Peyer's patch (tissue), 4 donors: Measurements from ENCODE around the gene ARHGEF39. TPM values are rescaled to one million over a fixed set of nuclear protein-coding genes. Genes with fewer than 3 reads are reported as not detected.

Source experiments
- DNase-seq, 3 donors: peaks; one replicate each; pipeline ENCODE4 v3.0.0-alpha.2; 2017 to 2019
- H3K27ac ChIP-seq, 4 donors: fragments of 200-600 bp; sonication (generic); one replicate each; pipeline ENCODE4 v1.5.1; 2016 to 2019
- H3K27me3 ChIP-seq, 2 donors: fragments of 200-600 bp; sonication (generic); one replicate each; pipeline ENCODE4 v1.5.1; 2019
- H3K36me3 ChIP-seq, 3 donors: fragments of 200-600 bp; sonication (generic); one replicate each; pipeline ENCODE4 v1.5.1; 2016 to 2019
- H3K4me1 ChIP-seq, 4 donors: fragments of 200-600 bp; sonication (generic); one replicate each; pipeline ENCODE4 v1.5.1; 2016 to 2019
- H3K4me3 ChIP-seq, 4 donors: fragments of 200-600 bp; sonication (generic); 1 replicate in 3 of 4; 2 replicates in 1 of 4; pipeline ENCODE4 v1.5.1; 2016 to 2019; ENCODE audit warnings: mild to moderate bottlenecking in 1 of 4
- H3K9me3 ChIP-seq, 4 donors: fragments of 200-600 bp; sonication (generic); one replicate each; pipeline ENCODE4 v1.5.1; 2016 to 2019; ENCODE audit warnings: mild to moderate bottlenecking in 1 of 4
- POLR2A ChIP-seq, 2 donors: fragments of 450-650 bp; IDR thresholded peaks; one replicate each; pipeline ENCODE4 v1.5.1; 2017; ENCODE audit warnings: antibody characterized with exemption in 2 of 2, mild to moderate bottlenecking in 2 of 2, moderate library complexity in 2 of 2
- total RNA-seq, 4 donors: library from RNA; depleted of rRNA; stranded (reverse); fragments of >200 nt; gene quantifications; one replicate each; pipeline ENCODE4 v1.1.0, GENCODE V29; 2016
- TF ChIP-seq, protein P1 (sequence below), 6 experiments: fragments of 450-650 bp in 4 of 6; fragments of 200-600 bp in 2 of 6; sonication (generic) in 1 of 6; IDR thresholded peaks; one replicate each; pipeline ENCODE4 v1.5.1; 2017 to 2019; ENCODE audit warnings: antibody characterized with exemption in 6 of 6, mild to moderate bottlenecking in 3 of 6, moderate library complexity in 1 of 6

Gene ARHGEF39
- total RNA-seq, 4 donors from 2014 or later: 1.9 to 19.8 (median 4.8) TPM

DNA sequence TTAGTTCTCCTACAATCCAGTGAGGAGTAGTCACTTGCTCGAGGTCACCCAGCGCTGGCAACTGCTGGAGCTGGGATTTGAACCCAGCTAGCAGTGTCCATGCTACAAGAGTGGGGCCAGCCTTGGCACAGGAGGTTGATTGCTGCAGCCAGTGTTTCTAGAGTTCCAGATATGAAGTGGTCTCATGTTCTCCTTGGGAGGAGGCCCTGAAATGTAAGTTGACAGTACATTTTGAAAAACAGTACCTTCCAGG lies 6.1 kb downstream of the ARHGEF39 start:
- no peaks in the 10 kb centered on the region for H3K9me3 ChIP-seq
- H3K27ac ChIP-seq: peak overlapping the region; percentile 91 to 99 (median 94)
- peaks cover 0 to 6% (median 0%) of the 10 kb centered on the region in 3 donors for H3K36me3 ChIP-seq
- H3K4me3 ChIP-seq: peak overlapping the region; percentile 72 to 99 (median 86)
- H3K4me1 ChIP-seq: peaks cover 0 to 32% (median 6%) of the 10 kb centered on the region in 4 donors
- TF ChIP-seq POLR2A (IDR thresholded peaks at IDR 0.05): no peak
- TF ChIP-seq, protein P1, sequence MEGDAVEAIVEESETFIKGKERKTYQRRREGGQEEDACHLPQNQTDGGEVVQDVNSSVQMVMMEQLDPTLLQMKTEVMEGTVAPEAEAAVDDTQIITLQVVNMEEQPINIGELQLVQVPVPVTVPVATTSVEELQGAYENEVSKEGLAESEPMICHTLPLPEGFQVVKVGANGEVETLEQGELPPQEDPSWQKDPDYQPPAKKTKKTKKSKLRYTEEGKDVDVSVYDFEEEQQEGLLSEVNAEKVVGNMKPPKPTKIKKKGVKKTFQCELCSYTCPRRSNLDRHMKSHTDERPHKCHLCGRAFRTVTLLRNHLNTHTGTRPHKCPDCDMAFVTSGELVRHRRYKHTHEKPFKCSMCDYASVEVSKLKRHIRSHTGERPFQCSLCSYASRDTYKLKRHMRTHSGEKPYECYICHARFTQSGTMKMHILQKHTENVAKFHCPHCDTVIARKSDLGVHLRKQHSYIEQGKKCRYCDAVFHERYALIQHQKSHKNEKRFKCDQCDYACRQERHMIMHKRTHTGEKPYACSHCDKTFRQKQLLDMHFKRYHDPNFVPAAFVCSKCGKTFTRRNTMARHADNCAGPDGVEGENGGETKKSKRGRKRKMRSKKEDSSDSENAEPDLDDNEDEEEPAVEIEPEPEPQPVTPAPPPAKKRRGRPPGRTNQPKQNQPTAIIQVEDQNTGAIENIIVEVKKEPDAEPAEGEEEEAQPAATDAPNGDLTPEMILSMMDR (IDR thresholded peaks at IDR 0.05): no peak
- peak in 1 of 3 donors; percentile 63 for DNase-seq
- H3K27me3 ChIP-seq: no peaks in the 10 kb centered on the region

DNA sequence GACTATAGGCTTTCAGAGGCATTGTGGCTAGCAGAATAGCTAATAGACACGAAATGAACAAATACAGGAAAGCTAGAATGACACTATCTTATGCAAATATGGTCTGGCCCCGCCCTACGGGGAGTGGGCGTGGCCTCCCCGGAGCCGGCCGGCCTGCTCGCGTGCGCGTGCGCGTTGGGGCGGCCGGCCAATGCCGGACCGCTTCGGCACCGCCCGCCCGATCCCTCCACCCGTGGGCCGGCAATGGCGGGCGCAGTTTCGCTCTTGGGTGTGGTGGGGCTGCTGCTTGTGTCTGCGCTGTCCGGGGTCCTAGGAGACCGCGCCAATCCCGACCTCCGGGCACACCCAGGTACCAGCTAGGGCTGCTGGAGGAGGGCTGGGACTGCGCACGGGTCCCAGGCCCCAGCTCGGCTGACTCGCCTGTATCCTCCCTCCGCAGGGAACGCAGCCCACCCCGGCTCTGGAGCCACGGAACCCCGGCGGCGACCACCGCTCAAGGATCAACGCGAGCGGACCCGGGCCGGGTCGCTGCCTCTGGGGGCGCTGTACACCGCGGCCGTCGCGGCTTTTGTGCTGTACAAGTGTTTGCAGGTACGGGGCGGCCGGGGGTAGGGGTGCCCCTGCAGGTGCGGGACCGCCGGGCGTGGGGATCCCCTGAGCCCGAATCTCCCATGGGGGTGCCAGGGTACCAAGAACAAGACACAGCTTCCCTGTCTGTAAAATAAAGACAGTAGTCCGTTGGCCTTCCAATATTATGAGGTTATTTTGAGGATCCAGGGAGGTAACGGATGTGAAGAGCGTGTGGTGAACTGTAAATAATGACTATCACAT lies 6.6 kb downstream of the ARHGEF39 start, which contains the start of gene CCDC107:
Gene CCDC107 (plus strand): TSS at position 156 of the 831 bp plus-strand sequence. CDS start 88 bp downstream, at position 244.
- Histone ChIP-seq H3K36me3 (peaks cover 0 to 6% (median 0%) of the 10 kb centered on the region in 3 donors), H3K9me3 (no peaks in the 10 kb centered on the region), H3K27me3 (no peaks in the 10 kb centered on the region), H3K4me3 (peak within 1 kb of the TSS; percentile 72 to 99 (median 86)), H3K27ac (peak within 1 kb of the TSS; percentile 91 to 99 (median 94)), H3K4me1 (peaks cover 0 to 32% (median 6%) of the 10 kb centered on the region in 4 donors)
- TF ChIP-seq POLR2A (IDR thresholded peaks at IDR 0.05): peak; percentile 89 to 94
- TF ChIP-seq, protein P1 (IDR thresholded peaks at IDR 0.05): peak; percentile 34 to 79 (median 70)
- peak; percentile 84 to 92 (median 92) for DNase-seq

DNA sequence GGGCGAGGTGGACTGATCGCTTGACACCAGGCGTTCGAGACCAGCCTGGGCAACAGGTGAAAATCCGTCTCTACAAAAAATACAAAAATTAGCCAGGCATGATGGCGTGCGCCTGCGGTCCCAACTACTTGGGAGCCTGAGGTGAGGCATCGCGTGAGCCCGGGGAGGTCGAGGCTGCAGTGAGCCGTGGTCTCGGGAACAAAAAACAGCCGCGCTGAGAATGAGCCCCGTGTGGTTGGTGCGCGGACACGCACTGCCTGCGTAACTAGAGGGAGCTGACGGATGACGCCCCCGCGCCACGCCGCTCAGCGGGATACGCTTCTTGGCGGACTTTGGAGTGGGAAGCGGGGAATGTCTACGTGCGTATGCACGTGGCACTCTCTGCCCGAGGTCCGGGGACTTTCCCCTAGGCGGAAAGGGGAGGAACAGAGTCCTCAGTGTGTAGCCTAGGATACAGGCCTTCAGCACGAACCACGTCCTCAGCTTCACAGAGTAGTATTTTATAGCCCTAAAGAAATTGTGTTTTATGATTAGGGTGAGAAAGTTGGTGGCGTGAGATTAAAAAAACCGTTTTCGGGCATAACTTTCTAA lies 7.4 kb downstream of the ARHGEF39 start, which contains the start of gene RMRP:
Gene RMRP (minus strand): TSS at position 474 of the 591 bp plus-strand sequence.
- Histone ChIP-seq H3K4me3 (peak within 1 kb of the TSS; percentile 72 to 99 (median 86)), H3K36me3 (peaks cover 0 to 6% (median 0%) of the 10 kb centered on the region in 3 donors), H3K4me1 (peaks cover 0 to 38% (median 6%) of the 10 kb centered on the region in 4 donors), H3K27me3 (no peaks in the 10 kb centered on the region), H3K9me3 (no peaks in the 10 kb centered on the region), H3K27ac (peak within 1 kb of the TSS; percentile 91 to 99 (median 94))
- TF ChIP-seq, protein P1 (IDR thresholded peaks at IDR 0.05): peak in 3 of 6 experiments; percentile 59 to 71 (median 64)
- peak; percentile 70 to 88 for TF ChIP-seq POLR2A (IDR thresholded peaks at IDR 0.05)
- peak; percentile 92 to 97 (median 96) for DNase-seq

DNA sequence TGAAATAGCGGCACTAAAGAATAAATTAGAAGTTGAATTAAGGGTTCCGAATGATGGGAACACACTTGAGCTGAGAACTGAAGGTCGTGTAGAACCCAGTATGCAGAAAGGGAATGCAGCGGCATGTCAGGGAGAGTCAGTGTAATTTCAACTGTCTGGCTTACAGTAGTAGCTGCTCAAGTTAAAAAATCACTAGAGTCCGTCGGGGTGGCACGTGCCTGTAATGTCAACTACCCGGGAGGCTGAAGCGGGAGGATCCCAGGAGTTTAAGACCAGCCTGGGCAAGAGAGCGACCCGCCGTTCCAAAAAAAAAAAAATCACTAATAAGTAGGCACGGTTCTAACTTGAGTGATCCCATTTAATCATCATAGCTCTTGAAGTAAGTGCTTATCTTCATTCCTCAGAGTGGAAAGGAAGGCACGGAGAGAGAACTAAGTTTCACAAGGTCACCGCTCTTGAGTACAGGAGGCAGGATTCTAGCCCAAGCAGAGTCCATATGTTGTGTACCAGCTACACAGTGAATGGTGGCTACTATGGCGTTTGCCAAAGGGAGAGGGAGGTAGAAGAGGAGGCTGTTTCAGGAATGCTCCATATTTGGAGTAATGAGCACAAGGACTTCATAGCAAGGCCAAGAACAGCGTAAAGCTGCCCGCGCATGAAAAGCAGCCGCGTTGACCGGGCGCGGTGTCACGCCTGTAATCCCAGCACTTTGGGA lies 8.0 kb downstream of the ARHGEF39 start:
- TF ChIP-seq, protein P1 (IDR thresholded peaks at IDR 0.05): no peak
- no peak for TF ChIP-seq POLR2A (IDR thresholded peaks at IDR 0.05)
- H3K4me3 ChIP-seq: peak overlapping the region; percentile 19 to 99 (median 82)
- peak overlapping the region; percentile 91 to 99 (median 94) for H3K27ac ChIP-seq
- DNase-seq: no peak
- H3K27me3 ChIP-seq: no peaks in the 10 kb centered on the region
- H3K4me1 ChIP-seq: peaks cover 0 to 38% (median 6%) of the 10 kb centered on the region in 4 donors
- H3K36me3 ChIP-seq: peaks cover 0 to 6% (median 0%) of the 10 kb centered on the region in 3 donors
- no peaks in the 10 kb centered on the region for H3K9me3 ChIP-seq

DNA sequence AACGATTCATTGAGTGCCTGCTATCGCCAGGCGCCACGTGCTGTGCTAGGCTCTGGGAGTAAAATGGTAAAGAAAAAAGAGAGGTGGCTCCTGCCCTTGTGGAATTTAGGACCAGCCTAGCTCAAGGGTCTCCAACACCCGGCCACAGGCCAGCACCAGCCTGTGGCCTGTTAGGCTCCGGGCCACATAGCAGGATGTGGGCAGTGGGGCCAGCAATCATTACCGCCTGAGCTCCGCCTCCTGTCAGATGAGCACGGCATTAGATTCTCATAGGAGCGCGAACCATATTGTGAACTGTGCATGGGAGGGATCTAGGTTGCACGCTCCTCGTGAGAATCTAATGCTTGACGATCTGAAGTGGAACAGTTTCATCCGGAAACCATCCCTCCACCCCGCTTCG lies 8.6 kb downstream of the ARHGEF39 start:
- TF ChIP-seq POLR2A (IDR thresholded peaks at IDR 0.05): no peak
- TF ChIP-seq, protein P1 (IDR thresholded peaks at IDR 0.05): no peak
- H3K36me3 ChIP-seq: peaks cover 0 to 6% (median 0%) of the 10 kb centered on the region in 3 donors
- no peak for DNase-seq
- no peak overlapping the region for H3K4me3 ChIP-seq
- no peaks in the 10 kb centered on the region for H3K9me3 ChIP-seq
- no peaks in the 10 kb centered on the region for H3K27me3 ChIP-seq
- H3K27ac ChIP-seq: peak overlapping the region in 2 of 4 donors; percentile 97 to 99
- H3K4me1 ChIP-seq: peaks cover 0 to 33% (median 6%) of the 10 kb centered on the region in 4 donors
